ENCODE measurements around the gene GCA. TPM values are rescaled to one million over a fixed set of nuclear protein-coding genes. Genes with fewer than 3 reads are reported as not detected.

Gene GCA
- total RNA-seq, 1 donor from 2014 or later, result 4.0 TPM

DNA sequence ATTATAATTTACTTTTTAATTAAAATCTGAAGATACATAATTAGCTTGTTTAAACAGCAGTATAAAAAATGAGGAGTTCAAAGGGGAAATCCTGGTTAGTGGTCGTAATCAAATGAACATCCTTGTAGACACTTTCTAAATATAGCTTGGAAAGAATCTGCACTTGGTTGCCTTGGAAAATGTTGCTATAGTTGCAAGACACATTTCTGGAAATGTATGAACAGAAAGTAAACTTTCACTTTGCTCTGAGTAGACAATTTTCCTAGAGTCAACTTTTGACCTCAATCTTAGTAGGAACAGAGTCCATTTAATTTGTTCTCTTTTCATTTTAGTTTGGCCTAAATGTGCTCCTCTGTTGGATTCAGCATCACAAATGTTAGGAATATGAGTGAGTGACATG is 38.3 kb downstream of the GCA start:
- Mint-ChIP-seq H3K27ac (ENCODE audit: unreplicated experiment) (no peak overlapping the region), H3K36me3 (ENCODE audit: low read depth) (no peaks in the 10 kb centered on the region), H3K27me3 (ENCODE audit: low read depth) (peaks cover 26% of the 10 kb centered on the region), H3K4me3 (ENCODE audit: unreplicated experiment) (no peak overlapping the region), H3K9me3 (ENCODE audit: low read depth) (no peaks in the 10 kb centered on the region), H3K4me1 (ENCODE audit: low read depth) (peaks cover 3% of the 10 kb centered on the region)
- TF ChIP-seq, protein P1, sequence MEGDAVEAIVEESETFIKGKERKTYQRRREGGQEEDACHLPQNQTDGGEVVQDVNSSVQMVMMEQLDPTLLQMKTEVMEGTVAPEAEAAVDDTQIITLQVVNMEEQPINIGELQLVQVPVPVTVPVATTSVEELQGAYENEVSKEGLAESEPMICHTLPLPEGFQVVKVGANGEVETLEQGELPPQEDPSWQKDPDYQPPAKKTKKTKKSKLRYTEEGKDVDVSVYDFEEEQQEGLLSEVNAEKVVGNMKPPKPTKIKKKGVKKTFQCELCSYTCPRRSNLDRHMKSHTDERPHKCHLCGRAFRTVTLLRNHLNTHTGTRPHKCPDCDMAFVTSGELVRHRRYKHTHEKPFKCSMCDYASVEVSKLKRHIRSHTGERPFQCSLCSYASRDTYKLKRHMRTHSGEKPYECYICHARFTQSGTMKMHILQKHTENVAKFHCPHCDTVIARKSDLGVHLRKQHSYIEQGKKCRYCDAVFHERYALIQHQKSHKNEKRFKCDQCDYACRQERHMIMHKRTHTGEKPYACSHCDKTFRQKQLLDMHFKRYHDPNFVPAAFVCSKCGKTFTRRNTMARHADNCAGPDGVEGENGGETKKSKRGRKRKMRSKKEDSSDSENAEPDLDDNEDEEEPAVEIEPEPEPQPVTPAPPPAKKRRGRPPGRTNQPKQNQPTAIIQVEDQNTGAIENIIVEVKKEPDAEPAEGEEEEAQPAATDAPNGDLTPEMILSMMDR (IDR thresholded peaks at IDR 0.05), result no peak
- DNase-seq (ENCODE audit: low spot score), result no peak

DNA sequence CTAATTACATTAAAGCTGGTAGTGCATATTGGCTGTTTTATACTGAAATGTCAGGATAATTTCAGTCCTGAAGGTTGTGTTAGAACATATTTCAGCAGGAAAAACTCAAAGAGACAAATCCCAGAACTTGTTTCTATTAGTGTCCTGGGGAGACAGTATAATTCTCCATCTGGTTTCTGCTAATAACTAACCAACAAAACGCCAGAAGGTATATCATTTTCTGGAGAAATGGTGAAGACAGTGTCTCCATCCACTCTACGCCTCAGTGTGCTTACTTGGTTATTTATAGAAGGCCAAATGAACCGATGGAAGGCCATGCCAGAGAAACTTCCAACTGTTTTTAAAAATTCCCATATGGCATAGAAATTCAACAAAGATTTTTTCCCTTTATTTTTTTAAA is 41.6 kb downstream of the GCA start:
- TF ChIP-seq, protein P1 (IDR thresholded peaks at IDR 0.05), result no peak
- H3K27ac Mint-ChIP-seq (ENCODE audit: unreplicated experiment), result no peak overlapping the region
- H3K4me3 Mint-ChIP-seq (ENCODE audit: unreplicated experiment), result no peak overlapping the region
- peaks cover 10% of the 10 kb centered on the region for H3K27me3 Mint-ChIP-seq (ENCODE audit: low read depth)
- H3K36me3 Mint-ChIP-seq (ENCODE audit: low read depth), result no peaks in the 10 kb centered on the region
- no peaks in the 10 kb centered on the region for H3K9me3 Mint-ChIP-seq (ENCODE audit: low read depth)
- H3K4me1 Mint-ChIP-seq (ENCODE audit: low read depth), result peaks cover 3% of the 10 kb centered on the region
- DNase-seq (ENCODE audit: low spot score), result no peak

DNA sequence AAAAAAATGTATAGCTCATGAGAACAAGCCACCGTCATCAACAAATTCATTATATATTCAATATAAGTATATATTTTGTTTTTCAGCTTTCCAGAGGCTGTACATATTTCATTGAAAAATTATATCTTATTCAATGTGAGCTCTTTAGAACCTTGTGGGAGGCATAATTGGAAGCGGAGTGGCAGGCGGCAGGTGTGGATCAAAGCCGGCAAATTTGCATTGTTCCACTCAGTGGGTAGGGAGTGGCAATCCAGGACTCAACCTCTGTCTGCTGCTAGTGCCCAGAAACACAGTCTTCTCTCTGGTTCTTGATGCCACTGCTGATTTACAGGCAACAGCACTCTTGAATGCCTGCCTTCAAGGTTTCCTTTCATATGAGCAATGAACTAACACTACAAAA is 46.9 kb downstream of the GCA start:
- H3K4me3 Mint-ChIP-seq (ENCODE audit: unreplicated experiment), result no peak overlapping the region
- TF ChIP-seq, protein P1 (IDR thresholded peaks at IDR 0.05), result no peak
- H3K27me3 Mint-ChIP-seq (ENCODE audit: low read depth), result peaks cover 39% of the 10 kb centered on the region
- no peaks in the 10 kb centered on the region for H3K4me1 Mint-ChIP-seq (ENCODE audit: low read depth)
- no peaks in the 10 kb centered on the region for H3K9me3 Mint-ChIP-seq (ENCODE audit: low read depth)
- no peak overlapping the region for H3K27ac Mint-ChIP-seq (ENCODE audit: unreplicated experiment)
- DNase-seq (ENCODE audit: low spot score), result no peak
- no peaks in the 10 kb centered on the region for H3K36me3 Mint-ChIP-seq (ENCODE audit: low read depth)

DNA sequence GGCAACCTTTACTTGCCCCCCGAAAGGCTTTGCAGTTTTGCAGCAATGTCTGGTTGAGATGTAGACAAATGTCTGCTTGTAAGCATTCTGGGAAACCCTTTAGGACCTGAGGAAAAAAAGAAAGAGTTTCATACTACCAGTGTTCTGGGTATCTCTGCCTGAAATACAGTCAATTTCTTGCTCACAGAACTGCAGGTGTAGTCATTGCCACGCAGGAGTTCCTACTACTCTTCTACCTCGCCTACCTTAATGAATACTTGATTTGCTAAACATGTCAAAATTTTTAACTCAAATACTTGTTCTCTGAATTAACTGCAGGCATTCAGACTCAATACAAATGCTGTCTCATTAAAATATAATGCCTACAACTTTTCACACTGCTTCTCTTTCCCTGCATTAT is 56.4 kb downstream of the GCA start:
- Mint-ChIP-seq H3K4me1 (ENCODE audit: low read depth) (no peaks in the 10 kb centered on the region), H3K27me3 (ENCODE audit: low read depth) (peaks cover 24% of the 10 kb centered on the region), H3K27ac (ENCODE audit: unreplicated experiment) (no peak overlapping the region), H3K36me3 (ENCODE audit: low read depth) (no peaks in the 10 kb centered on the region), H3K9me3 (ENCODE audit: low read depth) (no peaks in the 10 kb centered on the region), H3K4me3 (ENCODE audit: unreplicated experiment) (no peak overlapping the region)
- TF ChIP-seq, protein P1 (IDR thresholded peaks at IDR 0.05), result no peak
- DNase-seq (ENCODE audit: low spot score), result no peak

DNA sequence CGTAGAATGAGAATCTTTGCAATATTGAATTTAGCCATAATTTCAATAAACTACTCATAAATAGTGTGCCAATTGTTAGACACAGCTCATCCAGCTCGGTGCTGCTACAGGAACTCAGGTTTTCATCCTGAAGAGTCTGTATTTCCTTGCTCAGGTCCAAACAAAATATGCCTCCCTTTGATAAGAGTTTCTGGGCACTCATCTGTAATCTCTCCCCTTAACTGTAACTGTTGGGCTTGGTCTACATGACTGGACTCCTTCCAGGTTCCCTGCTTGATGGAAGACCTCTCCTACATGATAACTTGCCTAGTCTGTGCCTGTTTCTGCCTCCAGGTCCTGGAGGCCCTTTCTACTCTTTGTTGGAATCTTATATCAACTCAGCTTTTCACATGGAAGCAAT is 57.9 kb downstream of the GCA start:
- no peak overlapping the region for H3K4me3 Mint-ChIP-seq (ENCODE audit: unreplicated experiment)
- H3K27ac Mint-ChIP-seq (ENCODE audit: unreplicated experiment), result no peak overlapping the region
- TF ChIP-seq, protein P1 (IDR thresholded peaks at IDR 0.05), result no peak

More for the DNA sequence above, 57.9 kb downstream of the GCA start:
- no peaks in the 10 kb centered on the region for H3K36me3 Mint-ChIP-seq (ENCODE audit: low read depth)
- H3K27me3 Mint-ChIP-seq (ENCODE audit: low read depth), result peaks cover 24% of the 10 kb centered on the region
- DNase-seq (ENCODE audit: low spot score), result no peak
- no peaks in the 10 kb centered on the region for H3K4me1 Mint-ChIP-seq (ENCODE audit: low read depth)
- no peaks in the 10 kb centered on the region for H3K9me3 Mint-ChIP-seq (ENCODE audit: low read depth)
